Hypothalamus (tissue), 51 donors: ENCODE measurements around the gene CELF4.
A peak's percentile ranks its signal among the peaks of the same experiment; 100 is the strongest.

ENCODE experiments used
- DNase-seq, 51 donors: peaks; one replicate each; lab custom pipeline; 2025; lab: John Stamatoyannopoulos, UW

Gene CELF4

DNA sequence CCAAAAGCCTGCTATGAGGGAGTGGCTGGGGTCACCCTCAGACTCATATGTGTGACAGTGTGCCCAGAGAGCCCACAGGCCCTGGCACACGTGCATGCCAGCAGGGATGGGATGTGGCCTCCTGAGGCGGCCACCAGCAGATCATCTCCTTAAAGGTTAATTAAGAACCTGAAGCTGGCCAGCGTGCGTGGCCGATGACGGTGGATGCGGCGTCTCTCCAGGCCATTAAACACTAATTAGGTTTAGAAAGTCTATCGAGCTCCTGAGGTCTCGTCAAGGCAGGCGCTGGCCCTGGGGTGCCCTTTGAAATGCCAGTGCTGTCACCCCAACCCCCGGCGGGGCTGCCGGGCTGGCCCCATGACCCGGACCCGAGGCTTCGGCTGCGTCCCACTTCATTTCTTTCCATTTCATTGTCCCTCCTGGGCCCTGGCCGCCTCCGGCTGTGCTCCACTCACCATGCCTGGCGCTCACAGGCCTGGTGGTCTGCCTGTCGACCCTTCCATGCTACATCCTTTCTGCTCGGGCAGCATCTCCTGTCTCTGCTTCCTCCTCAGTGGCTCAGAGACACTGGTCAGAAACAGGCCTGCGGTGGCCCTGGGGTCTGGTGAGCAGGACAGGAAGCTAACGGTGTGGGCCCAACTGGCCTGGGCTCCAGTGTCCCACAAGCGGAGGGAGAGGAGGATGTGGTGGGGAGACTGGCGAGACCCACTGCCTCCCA lies 228.9 kb downstream of the CELF4 start:
- no peak for DNase-seq

DNA sequence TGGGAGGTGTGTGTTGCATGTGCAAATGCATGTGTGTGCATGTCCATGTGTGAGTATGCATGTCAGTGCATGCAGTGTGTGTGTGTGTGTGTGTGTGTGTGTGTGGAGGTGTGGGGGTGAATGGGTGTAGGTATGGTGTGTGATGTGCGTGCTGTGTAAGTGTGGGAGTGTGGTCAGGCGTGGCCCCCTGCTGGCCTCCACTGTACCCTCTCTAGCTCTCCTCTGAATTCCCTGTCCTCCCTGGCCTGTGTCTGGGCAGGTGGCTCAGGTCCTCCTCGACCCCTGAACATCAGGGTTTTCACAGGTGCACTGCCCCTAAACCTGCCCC lies 230.2 kb downstream of the CELF4 start:
- DNase-seq, result no peak

DNA sequence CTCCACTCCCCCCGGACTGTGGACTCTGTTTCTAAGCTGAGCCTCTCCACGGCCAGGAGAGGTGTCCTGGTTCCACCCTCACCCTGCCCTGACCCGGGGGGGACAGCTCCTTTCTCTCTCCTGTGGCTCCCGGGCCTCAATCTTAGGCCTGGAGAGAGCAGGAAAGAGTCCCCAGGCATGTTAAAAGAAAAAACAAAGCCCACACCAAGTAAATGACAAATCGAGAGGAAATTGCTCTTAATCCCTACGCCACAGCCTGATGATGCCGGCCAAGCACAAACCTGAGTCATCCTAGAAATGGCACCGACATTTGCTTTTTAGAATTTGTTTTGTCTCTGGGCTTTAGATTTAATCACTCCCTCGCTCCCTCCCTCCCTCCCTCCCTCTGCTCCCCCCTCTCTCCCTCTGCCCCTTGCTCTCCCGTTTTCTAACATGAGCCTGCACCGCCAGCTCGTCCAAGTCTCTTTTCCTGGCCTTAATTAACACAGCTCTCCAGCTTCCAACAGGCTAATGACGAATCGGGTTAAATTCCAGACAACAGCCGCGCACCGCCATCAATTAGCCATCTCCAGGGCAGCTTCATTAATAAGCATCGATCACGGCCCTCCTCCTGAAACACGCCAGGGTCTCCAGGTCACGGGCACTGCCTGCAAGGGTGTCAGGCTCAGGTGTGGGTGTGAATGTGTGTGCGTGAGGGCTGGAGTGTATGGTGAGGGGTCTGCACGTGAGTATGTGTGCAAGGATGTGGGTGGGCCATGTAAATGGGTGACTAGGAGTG lies 230.8 kb downstream of the CELF4 start:
- DNase-seq, result peak in 9 of 51 donors; percentile 5 to 57 (median 14)

DNA sequence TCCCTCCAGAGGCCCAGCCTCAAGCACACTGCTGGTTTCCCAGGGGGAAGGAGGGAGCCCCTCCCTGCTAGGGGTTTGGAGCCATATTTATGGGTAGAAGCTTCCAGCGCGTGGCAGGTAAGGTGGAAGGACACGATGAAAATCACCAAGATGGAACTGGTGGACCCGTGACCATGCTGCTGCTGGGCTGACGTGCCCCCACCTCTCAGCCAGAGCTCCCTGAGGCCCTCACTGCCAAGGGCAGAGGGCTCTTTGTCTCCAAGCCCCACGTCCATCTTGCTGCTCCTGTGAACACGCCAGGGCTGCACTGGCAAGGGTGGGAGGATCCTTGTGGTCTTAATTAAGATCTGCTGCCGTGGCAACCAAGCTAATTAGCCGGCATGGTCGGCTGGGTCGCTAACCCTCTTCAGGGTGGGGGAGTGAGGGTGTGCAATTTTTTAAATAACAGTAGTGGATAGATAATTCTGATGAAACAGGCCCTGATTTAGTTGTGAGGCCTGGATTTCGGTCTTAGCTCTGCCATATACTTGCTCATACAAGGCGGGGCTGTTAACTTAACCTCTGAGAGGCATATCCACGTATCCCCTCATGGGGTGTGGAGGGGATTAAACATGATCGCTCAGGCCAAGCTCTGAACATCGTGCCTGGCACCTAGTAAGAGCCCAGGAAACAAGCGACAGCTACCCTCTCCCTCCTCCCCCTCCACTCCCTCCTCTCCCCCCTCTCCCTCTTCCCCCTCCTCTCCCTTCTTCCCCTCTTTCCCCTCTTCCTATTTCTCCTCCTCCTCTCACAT lies 232.8 kb downstream of the CELF4 start:
- peak in 1 of 51 donors; percentile 26 for DNase-seq

DNA sequence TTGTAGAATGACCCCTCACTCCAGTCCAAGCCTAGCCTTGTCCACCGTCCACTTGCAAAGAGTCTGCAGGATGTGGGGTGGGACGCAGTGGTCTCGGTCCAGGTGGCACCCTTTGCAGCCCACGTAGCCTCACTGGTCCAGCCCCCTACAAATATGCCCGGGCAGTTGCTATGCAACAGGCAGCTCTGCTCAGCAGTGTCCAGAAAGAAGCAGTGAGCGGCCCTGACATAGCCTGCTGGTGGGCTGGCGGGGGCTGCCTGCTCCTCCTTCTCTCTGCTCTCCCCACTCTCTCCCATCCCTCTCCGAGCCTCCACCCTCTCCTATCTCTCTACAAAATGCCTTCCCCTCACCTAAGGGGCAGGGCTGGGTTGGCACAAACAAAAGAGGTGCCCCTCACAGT lies 233.4 kb downstream of the CELF4 start:
- no peak for DNase-seq

DNA sequence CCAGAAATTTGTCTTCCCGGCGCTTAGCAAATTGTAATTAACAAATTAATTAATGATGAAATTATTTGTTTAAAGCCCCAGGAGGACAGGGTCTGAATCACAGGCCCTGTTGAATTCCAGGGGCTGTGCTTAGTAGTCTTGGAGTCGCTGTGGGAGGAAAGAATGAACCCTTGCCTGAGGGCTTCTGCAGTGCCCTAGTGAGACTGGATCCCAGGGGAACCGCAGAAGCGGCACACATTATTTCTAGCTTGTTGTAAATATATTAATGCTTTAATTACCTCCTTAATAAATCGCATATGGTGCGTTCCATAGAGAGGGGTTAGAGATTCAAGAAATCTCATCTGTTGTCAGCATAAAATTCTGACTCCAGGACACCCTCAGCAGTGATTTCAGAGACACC lies 235.4 kb downstream of the CELF4 start:
- DNase-seq, result no peak

DNA sequence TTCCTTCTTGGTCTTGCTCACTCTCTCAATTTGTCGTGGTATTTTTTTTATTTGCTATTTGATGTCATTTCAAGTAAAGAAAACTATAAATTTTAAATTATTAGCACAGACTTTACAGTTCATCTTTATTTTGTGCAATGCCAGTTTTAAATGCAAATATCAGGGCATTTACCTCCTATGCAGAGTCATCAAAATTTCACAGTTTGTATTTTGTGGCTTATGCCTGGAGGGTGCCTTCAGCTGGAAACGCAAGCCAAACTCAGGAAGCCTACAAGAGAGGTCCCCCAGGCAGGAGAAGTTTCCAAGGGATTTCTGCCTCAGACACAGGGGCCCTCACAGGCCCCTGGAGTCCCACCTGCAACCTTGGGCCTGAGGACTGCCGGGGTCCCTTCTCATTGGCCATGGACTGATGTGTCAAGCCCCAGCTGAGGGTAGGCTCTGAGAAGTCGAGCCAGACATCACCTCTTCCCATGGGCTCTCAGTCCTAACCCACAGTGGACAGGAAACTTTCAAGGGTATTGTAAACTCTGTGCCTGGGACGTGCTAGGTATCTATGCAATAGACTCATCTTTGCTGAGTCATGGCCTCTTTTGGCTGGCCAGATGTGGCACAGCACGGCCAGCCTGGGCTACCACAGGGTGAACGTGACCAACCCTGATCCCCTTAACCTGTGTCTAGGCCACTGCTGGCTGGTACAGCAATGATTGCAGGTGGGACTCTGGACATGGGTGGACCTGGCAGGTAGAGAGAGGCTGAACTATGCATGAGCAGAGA lies 236.5 kb downstream of the CELF4 start:
- no peak for DNase-seq

DNA sequence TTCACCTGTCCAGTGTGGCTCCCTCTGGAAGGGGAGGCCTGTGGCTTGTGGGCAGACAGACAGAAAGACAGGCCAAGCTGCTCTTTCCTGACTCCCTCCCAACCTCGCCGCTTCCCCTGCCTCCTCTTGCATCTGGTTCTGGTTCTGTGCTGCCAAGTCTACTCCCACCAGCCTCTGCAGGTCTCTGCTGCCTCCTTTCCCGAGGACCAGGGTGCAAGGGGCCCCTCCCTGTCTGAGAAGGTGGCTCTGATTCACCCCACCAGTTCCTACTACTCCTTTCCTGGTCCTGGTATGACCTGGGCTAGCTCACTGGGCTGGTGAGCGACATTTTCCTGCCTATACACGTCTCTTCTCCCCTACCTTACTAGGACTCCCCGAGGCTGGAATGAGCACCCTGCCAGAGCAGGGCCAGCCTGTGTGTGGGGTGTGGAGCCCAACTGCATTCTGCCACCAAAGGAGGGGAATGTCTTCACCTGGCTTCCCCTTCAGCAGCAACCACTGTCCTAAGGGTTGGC lies 238.5 kb downstream of the CELF4 start:
- no peak for DNase-seq

DNA sequence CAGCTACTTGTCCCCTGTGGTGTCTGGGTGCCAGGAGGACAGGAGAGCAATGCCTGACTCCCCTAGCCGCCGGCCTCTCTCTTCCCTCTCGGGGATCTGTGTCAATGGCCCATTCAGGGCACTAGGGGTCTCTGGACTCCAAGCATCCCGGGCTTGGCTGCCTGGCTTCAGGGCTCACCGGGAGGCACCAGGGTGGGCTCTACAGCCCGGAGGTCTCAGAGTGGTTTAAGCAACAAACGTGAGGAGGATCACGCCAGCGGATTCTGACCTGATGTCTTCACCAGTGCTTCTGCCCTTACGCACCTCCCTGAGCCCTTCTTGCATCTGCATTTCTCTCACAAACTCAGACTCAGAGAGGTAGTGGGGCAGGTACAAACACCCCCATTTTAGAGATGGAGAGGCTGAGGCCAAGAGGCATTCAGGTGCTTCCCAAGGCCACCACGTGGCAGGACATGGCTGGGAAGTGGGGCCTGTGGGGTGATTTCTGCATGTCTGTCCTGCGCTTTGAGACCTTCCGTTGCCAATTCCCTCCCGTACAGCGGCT lies 243.0 kb downstream of the CELF4 start:
- peak in 24 of 51 donors; percentile 6 to 56 (median 28) for DNase-seq

DNA sequence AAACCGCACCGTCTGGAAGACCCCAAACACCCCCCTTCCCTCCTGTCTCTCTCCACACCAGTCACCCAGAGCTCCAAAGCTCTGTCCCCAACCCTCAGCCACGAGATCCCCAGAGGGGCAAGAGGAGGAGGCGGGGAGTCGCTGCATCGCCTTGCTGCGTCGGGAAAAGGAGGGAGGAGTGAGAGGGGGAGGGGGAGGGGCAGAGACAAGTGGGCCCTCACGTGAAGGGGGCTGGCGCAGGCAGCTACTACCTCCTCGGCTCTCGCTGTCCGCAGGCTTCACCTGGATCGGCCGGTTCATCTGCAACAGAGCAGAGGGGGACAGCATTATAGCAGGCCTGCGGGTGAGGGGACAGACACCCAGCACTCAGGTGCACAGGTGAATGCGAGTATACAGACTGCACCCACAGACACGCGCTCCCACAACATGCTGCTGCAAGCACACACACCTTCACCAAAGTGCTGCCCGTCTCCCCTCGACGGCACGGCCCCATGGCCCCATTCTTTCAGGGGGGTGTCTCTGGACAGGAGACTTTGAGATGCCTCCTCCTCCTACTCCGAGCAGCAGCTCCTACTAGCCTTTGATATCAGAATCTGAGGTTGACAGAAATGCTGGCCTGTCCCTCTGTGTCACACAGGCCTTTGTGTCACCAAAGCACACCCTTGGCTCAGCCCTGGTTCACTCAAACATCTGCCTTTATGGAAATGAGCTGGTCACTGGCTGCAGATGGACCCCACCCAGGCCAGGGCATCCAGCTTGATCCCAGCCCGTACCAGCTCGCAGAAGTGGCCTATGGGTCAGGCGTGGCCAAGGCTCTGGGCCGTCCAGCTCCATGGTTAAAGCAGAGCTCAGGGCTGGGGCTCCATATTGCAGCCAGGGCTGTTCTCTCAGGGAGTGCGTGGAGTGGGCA lies 243.8 kb downstream of the CELF4 start:
- DNase-seq, result no peak

DNA sequence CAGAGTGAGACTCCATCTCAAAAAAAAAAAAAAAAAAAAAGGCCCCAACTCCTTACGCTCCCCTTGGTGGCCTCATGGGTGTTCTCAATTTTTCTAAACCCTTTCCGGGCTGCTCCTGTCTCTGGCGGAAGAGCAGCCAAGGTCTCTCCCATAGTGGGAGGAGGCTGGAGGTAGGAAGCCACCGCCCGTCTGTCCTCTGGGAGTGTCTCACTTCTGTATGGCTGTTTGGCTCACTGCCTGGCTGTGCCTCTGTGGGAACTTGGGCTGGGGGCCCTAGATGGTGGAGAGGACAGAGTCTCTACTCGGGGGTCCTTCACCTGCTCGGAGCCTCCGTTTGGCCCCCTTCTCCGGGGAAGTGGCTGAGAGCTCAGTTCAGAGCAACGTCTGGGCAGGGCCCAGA lies 245.3 kb downstream of the CELF4 start:
- DNase-seq, result no peak

DNA sequence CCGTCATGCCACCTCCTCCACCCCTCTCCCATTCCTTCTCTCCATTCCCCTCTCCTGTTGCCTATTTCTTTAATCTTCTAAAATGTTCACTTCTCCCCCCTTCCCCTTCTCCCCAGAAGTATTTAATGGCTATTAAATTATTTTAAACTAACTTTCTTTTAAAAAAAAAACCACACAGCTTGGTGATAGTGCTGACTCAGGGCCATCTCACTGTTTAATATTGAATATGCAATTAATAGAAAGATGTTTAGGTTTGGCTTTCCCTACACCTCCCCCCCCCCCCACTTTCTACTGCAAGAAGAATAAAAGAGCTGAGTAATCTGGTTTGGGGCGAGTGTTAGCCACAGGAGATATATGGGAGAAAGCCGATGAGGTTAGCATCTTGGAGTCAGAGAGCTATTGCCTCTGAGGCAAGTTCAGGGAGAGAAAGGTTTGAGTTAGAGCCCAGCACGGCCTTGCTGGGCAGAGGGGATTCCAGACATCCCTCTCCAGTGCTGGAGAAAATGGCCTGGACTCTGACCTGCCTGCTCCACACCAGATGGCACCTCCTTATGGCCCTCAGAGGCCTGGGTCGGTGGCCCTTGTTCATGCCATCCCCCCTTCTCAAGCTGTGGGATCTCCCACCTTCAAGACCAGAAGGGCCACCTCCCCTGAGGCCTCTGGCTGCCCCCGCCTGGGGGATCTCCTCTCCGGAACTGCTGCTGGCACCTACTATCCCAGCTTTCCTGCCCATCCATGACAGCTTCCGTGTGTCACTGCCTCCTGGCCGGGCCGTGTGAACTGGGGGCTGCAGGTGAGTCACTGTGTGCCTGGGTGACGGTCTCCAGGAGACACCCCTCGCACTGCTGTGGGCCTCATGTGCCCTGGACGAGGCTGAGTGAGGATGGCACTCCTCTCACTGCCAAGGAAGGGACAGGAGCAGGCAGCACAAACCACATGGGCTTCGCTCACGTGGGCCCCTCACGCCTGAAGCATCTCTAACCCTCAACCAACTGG lies 246.9 kb downstream of the CELF4 start:
- no peak for DNase-seq

DNA sequence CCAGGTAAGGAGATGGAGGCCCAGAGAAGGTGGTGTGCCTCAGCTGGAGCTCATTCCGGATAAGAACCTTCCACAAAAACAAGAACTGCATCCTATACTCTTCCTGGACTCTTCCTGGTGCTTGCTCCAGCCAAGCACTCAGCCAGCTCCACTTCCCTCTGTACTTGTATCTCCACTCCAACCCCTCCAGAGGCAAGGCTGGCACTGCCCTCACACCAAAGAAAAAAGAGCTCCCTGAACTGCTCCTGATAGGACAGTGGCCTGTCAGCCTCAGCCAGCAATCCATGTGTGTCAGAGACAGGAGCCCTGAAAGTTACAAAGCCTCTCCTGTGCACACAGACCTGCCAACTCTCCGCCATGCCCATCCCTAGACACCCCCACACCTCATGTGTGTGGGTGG lies 248.1 kb downstream of the CELF4 start:
- no peak for DNase-seq

DNA sequence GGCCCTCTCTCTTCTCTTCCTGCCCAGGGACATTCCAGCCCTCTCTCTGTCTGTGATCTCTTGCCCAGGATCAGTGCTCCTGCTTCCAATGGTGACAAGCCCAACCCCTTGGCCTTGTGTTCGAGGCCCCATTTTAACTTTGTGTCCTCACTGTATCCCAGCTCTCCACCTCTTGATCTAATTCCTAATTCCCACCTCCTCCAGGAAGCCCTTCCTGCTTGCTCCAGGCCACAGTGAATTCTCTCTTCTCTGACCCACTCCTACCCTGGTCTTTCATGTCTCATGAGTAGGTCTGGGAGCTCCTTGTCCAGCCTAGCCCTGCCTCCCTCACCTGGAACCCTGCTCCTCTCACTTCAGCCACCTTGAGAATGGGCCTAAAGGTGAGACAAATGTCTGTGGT lies 249.1 kb downstream of the CELF4 start:
- DNase-seq, result no peak

DNA sequence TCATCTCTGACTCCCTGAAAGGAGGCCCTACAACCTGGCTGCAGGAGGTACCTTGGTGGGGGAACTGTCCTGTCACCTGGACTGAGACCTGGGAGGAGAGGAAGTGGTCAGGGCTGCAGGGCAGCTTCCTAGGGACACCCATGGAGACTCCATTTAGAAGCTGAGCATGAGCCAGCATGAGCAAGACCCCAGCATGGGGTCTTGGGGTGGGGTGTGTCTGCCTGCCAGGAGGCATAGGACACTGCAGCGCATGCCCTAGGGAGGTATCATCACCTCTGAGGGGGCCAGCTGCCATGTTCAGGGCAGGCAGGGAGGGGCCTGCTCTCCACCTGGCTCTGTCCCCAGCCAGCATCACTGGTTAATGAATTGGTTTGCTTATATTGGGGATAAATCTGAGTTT lies 249.7 kb downstream of the CELF4 start:
- no peak for DNase-seq

DNA sequence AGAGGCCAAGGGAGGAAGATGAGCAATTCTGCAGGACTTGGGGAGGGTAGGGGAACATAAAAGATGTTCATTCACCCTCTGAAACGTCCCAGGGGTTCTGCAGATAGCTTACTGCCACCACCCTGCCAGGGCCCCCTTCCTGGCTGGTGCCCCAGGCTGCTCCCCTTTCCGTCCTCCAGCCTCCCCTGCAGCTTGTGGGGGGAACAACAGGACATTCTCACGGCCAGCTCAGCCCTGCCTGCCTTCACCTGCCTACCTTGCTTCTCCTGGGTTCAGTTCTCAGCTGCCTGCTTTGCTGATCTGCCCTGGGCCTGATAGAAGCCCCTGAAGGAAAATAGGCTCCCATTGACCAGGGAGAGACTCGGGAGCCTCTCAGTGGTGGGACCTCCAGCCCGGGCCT lies 251.1 kb downstream of the CELF4 start:
- no peak for DNase-seq

DNA sequence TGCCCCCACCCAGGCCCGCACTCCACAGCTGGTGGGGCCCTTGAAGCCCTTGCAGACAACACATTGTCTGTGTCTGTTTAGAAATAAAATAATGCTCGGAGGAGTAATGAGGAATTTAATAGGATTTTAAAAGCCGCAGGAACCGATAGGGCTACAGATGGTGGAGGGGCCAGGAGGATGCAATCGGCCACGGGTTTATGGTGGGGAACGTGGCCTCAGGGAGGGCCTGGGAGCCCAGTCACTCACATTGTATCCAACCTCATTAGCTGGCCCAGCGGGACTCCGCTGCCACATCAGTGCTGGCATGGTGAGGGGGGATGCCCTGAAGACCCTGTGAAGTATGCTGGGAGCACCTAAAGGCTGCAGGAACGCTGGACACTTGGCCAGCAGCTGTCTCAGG lies 252.0 kb downstream of the CELF4 start:
- DNase-seq, result no peak

DNA sequence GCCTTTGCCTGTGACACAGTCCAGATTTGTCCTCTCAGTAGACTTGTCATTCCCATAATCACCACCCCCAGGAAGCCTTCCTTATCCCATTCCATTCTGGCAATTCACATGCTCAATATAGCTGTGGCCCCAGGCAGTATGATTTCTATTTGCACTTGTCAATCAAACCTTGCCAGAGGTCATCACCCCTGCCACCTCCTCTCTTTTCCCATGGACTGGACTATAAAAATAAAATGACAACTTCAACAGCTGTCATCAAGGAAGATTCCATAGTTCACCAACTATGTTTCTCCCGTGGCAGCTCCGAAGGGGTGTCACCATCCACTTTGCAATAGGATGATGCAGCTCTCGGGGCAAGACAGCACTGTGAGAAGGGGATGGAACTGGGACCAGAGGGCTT lies 255.7 kb downstream of the CELF4 start:
- DNase-seq, result no peak
